ENCODE results near the gene C2orf92. TPM values are rescaled to one million over a fixed set of nuclear protein-coding genes. Genes with fewer than 3 reads are reported as not detected.

The C2orf92 gene
- polyA plus RNA-seq, 1 donor from 2014 or later, result 10.7 TPM

DNA sequence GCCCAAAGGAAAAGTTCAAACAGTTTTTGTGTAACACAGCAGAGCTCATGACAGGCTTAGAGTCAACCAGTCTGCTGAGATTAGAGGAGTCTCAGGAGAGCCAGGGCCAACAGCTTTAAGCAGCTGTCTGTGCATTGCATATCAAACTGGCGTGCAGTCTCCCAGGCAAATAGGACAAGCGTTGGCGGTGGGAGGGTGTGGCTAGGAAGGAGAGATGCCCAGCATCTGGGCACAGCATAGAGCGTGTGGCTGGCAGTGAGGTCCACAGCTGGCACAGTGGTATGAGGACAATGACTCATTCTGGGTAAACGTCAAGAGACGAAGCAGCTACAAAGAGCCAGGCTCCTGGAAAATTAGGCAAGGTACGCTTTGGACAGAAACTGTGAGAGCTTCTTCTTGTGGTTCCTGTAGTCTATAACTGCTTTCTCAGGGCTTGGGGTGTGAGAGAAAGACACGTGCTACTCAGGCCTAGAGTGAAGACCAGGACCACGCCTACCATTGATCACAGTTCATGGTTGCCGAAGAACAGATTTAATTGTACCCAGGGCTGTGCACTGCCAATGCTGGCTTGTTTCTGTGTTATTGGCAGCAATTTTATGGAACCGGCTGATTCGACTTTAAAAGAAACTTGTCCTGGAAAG, 58.7 kb downstream of the C2orf92 start:
- no peak overlapping the region for H3K27ac ChIP-seq (ENCODE audit: low read length)
- peaks cover 4% of the 10 kb centered on the region for H3K9me3 ChIP-seq (ENCODE audit: low read length)
- no peaks in the 10 kb centered on the region for H3F3A ChIP-seq (ENCODE audit: insufficient read depth, low read length, poor library complexity, severe bottlenecking)
- H3K9me2 ChIP-seq (ENCODE audit: insufficient read depth, low read length), result no peaks in the 10 kb centered on the region
- no peaks in the 10 kb centered on the region for H3K36me3 ChIP-seq (ENCODE audit: insufficient read depth, low read length)
- H4K20me1 ChIP-seq (ENCODE audit: insufficient read depth), result no peaks in the 10 kb centered on the region
- no peak overlapping the region for H3K9ac ChIP-seq (ENCODE audit: low read length)
- no peak overlapping the region for H3K4me2 ChIP-seq (ENCODE audit: low read length)
- no peak overlapping the region for H2AFZ ChIP-seq (ENCODE audit: low read depth, low read length)
- TF ChIP-seq POLR2AphosphoS5 (IDR thresholded peaks at IDR 0.05), result no peak
- TF ChIP-seq MXI1 (conservative IDR thresholded peaks at IDR 0.05; ENCODE audit: poor library complexity, severe bottlenecking), result no peak
- TF ChIP-seq TAF1 (IDR thresholded peaks at IDR 0.05; ENCODE audit: low read depth), result no peak
- no peak for TF ChIP-seq RAD21 (conservative IDR thresholded peaks at IDR 0.05)
- no peak for TF ChIP-seq REST (IDR thresholded peaks at IDR 0.05; ENCODE audit: borderline replicate concordance)
- no peak for TF ChIP-seq CTCF (IDR thresholded peaks at IDR 0.05; ENCODE audit: poor library complexity, severe bottlenecking)
- TF ChIP-seq EZH2 (IDR thresholded peaks at IDR 0.05; ENCODE audit: borderline replicate concordance, insufficient read depth, low read length, poor library complexity, severe bottlenecking), result no peak
- no peak for TF ChIP-seq SMC3 (conservative IDR thresholded peaks at IDR 0.05; ENCODE audit: poor library complexity)
- no peak for TF ChIP-seq EP300 (conservative IDR thresholded peaks at IDR 0.05; ENCODE audit: poor library complexity, severe bottlenecking)
- no peaks in the 10 kb centered on the region for H3K79me2 ChIP-seq (replicated peaks; ENCODE audit: insufficient read depth, low read length)
- no peak overlapping the region for H3K4me3 ChIP-seq (ENCODE audit: low read length)
- H3K27me3 ChIP-seq (ENCODE audit: insufficient read depth, low read depth, low read length), result no peaks in the 10 kb centered on the region

GRCh38 chr2:97730245-97730644, 60.7 kb downstream of the C2orf92 start:
- Histone ChIP-seq H2AFZ (ENCODE audit: low read depth, low read length) (no peak overlapping the region), H3K27ac (ENCODE audit: low read length) (no peak overlapping the region), H3K4me2 (ENCODE audit: low read length) (no peak overlapping the region), H3K79me2 (replicated peaks; ENCODE audit: insufficient read depth, low read length) (no peaks in the 10 kb centered on the region), H3K4me3 (ENCODE audit: low read length) (no peak overlapping the region), H4K20me1 (ENCODE audit: insufficient read depth) (no peaks in the 10 kb centered on the region), H3K9ac (ENCODE audit: low read length) (no peak overlapping the region), H3K36me3 (ENCODE audit: insufficient read depth, low read length) (no peaks in the 10 kb centered on the region), H3K9me3 (ENCODE audit: low read length) (peaks cover 4% of the 10 kb centered on the region), H3K27me3 (ENCODE audit: insufficient read depth, low read depth, low read length) (no peaks in the 10 kb centered on the region), H3K9me2 (ENCODE audit: insufficient read depth, low read length) (no peaks in the 10 kb centered on the region), H3F3A (ENCODE audit: insufficient read depth, low read length, poor library complexity, severe bottlenecking) (no peaks in the 10 kb centered on the region)
- TF ChIP-seq MXI1 (conservative IDR thresholded peaks at IDR 0.05; ENCODE audit: poor library complexity, severe bottlenecking) (no peak), TAF1 (IDR thresholded peaks at IDR 0.05; ENCODE audit: low read depth) (no peak), RAD21 (conservative IDR thresholded peaks at IDR 0.05) (no peak), EZH2 (IDR thresholded peaks at IDR 0.05; ENCODE audit: borderline replicate concordance, insufficient read depth, low read length, poor library complexity, severe bottlenecking) (no peak), REST (IDR thresholded peaks at IDR 0.05; ENCODE audit: borderline replicate concordance) (no peak), SMC3 (conservative IDR thresholded peaks at IDR 0.05; ENCODE audit: poor library complexity) (no peak), CTCF (IDR thresholded peaks at IDR 0.05; ENCODE audit: poor library complexity, severe bottlenecking) (no peak), POLR2AphosphoS5 (IDR thresholded peaks at IDR 0.05) (no peak), EP300 (conservative IDR thresholded peaks at IDR 0.05; ENCODE audit: poor library complexity, severe bottlenecking) (no peak)
